HEK293 (cell line): ENCODE data around the gene TNNC1.

Experiments used
- GLIS1 ChIP-seq: fragments of 450-650 bp; formaldehyde crosslinking; IDR thresholded peaks from 2 replicates; pipeline ENCODE4 v1.5.1; 2016; ENCODE audit warnings: missing biosample characterization, missing genetic modification characterization
- GLIS2 ChIP-seq: fragments of 450-650 bp; formaldehyde crosslinking; IDR thresholded peaks from 2 replicates; pipeline ENCODE4 v1.5.1; 2016; ENCODE audit warnings: missing biosample characterization, missing genetic modification characterization
- SCRT1 ChIP-seq: fragments of 450-650 bp; formaldehyde crosslinking; IDR thresholded peaks from 2 replicates; pipeline ENCODE4 v1.5.1; 2016; ENCODE audit warnings: missing biosample characterization, missing genetic modification characterization, borderline replicate concordance
- ZBTB1 ChIP-seq: fragments of 450-650 bp; formaldehyde crosslinking; IDR thresholded peaks from 2 replicates; pipeline ENCODE4 v1.5.1; 2016; ENCODE audit warnings: missing biosample characterization, missing genetic modification characterization
- ZBTB17 ChIP-seq: fragments of 450-650 bp; formaldehyde crosslinking; IDR thresholded peaks from 2 replicates; pipeline ENCODE4 v1.5.1; 2016; ENCODE audit warnings: missing biosample characterization, missing genetic modification characterization
- ZBTB48 ChIP-seq: fragments of 450-650 bp; formaldehyde crosslinking; IDR thresholded peaks from 2 replicates; pipeline ENCODE4 v1.5.1; 2016; ENCODE audit warnings: missing biosample characterization, missing genetic modification characterization
- ZBTB49 ChIP-seq: fragments of 450-650 bp; formaldehyde crosslinking; IDR thresholded peaks from 2 replicates; pipeline ENCODE4 v1.5.1; 2016; ENCODE audit warnings: missing biosample characterization, missing genetic modification characterization, low read depth
- ZIC2 ChIP-seq: fragments of 450-650 bp; formaldehyde crosslinking; IDR thresholded peaks from 2 replicates; pipeline ENCODE4 v1.5.1; 2016; ENCODE audit warnings: missing biosample characterization, missing genetic modification characterization
- ZNF157 ChIP-seq: fragments of 450-650 bp; formaldehyde crosslinking; IDR thresholded peaks from 2 replicates; pipeline ENCODE4 v1.5.1; 2016; ENCODE audit warnings: missing biosample characterization, missing genetic modification characterization
- ZNF423 ChIP-seq: fragments of 450-650 bp; formaldehyde crosslinking; IDR thresholded peaks from 2 replicates; pipeline ENCODE4 v1.5.1; 2016; ENCODE audit warnings: missing biosample characterization, missing genetic modification characterization
- ZNF654 ChIP-seq: fragments of 450-650 bp; formaldehyde crosslinking; IDR thresholded peaks from 2 replicates; pipeline ENCODE4 v1.5.1; 2016; ENCODE audit warnings: low read depth, missing biosample characterization, missing genetic modification characterization
- ZNF660 ChIP-seq: fragments of 450-650 bp; IDR thresholded peaks from 2 replicates; pipeline ENCODE4 v1.5.1; 2018; ENCODE audit warnings: missing biosample characterization, mild to moderate bottlenecking, missing genetic modification characterization
- ZNF701 ChIP-seq: fragments of 450-650 bp; formaldehyde crosslinking; IDR thresholded peaks from 2 replicates; pipeline ENCODE4 v1.5.1; 2016; ENCODE audit warnings: missing biosample characterization, missing genetic modification characterization
- TF ChIP-seq, protein P1 (sequence below): fragments of 450-650 bp; formaldehyde crosslinking; IDR thresholded peaks from 2 replicates; pipeline ENCODE4 v1.5.1; 2016; ENCODE audit warnings: missing biosample characterization, missing genetic modification characterization
- TF ChIP-seq, protein P2 (sequence below): fragments of 450-650 bp; formaldehyde crosslinking; IDR thresholded peaks from 2 replicates; pipeline ENCODE4 v1.5.1; 2016; ENCODE audit warnings: missing biosample characterization, missing genetic modification characterization
- TF ChIP-seq, protein P3 (sequence below): fragments of 450-650 bp; formaldehyde crosslinking; IDR thresholded peaks from 2 replicates; pipeline ENCODE4 v1.5.1; 2016; ENCODE audit warnings: missing biosample characterization, missing genetic modification characterization, low read depth
- TF ChIP-seq, protein P4 (sequence below): fragments of 450-650 bp; formaldehyde crosslinking; IDR thresholded peaks from 2 replicates; pipeline ENCODE4 v1.5.1; 2016; ENCODE audit warnings: missing biosample characterization, missing genetic modification characterization

Gene TNNC1

DNA sequence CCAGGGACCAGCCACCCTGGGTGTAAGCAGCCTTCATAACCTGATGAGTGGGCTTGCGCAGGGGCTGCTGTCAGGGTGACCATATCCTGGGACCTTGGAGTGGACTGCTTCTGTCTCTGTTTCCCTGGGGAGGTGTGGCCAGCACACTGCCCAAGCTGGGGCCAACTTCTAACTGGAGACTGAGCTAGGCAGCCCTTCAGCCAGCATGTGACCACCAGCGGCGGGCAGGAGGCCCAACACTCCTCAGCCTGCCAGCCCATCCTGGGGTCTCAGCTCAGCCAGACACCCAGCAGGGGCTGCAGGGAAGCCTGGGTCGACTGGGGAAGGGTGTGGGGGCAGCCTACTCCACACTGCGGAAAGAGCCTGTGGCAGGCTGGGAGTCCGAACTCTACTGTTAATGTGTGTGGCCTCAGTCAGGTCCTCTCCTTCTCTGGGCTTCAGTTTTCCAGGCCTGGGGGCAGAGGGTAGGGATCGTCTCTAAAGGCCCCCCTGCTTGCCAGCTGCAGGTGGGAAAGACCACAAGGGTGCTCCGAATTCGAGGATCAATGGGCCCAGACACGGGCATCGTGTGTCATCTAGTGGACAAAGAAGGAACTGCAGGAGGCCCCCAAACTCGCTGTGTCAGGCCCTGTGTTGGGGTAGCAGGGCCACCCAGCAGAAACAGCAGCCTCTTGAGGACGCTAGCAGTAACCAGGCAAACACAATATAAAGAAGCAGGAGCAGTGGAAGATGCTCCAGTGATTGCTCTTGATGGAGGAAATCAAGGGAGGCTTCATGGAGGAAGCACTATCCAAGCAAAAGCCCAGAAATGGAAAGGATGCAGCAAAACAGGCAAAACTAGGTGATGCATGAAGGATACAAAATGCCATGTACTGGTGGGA, 7.0 kb downstream of the TNNC1 start (continued):
- TF ChIP-seq, protein P1, sequence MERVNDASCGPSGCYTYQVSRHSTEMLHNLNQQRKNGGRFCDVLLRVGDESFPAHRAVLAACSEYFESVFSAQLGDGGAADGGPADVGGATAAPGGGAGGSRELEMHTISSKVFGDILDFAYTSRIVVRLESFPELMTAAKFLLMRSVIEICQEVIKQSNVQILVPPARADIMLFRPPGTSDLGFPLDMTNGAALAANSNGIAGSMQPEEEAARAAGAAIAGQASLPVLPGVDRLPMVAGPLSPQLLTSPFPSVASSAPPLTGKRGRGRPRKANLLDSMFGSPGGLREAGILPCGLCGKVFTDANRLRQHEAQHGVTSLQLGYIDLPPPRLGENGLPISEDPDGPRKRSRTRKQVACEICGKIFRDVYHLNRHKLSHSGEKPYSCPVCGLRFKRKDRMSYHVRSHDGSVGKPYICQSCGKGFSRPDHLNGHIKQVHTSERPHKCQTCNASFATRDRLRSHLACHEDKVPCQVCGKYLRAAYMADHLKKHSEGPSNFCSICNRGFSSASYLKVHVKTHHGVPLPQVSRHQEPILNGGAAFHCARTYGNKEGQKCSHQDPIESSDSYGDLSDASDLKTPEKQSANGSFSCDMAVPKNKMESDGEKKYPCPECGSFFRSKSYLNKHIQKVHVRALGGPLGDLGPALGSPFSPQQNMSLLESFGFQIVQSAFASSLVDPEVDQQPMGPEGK (tag by site-specific recombination) = peak; percentile 44; the same call in 1 of the 2 replicates
- TF ChIP-seq GLIS2 (tag by site-specific recombination) = peak; percentile 78
- TF ChIP-seq ZNF654 (tag by site-specific recombination) = peak; percentile 91
- 0 out of 2 replicates have a peak, but pooled peaks have one; percentile 24 for TF ChIP-seq ZNF423 (tag by site-specific recombination)
- TF ChIP-seq, protein P2, sequence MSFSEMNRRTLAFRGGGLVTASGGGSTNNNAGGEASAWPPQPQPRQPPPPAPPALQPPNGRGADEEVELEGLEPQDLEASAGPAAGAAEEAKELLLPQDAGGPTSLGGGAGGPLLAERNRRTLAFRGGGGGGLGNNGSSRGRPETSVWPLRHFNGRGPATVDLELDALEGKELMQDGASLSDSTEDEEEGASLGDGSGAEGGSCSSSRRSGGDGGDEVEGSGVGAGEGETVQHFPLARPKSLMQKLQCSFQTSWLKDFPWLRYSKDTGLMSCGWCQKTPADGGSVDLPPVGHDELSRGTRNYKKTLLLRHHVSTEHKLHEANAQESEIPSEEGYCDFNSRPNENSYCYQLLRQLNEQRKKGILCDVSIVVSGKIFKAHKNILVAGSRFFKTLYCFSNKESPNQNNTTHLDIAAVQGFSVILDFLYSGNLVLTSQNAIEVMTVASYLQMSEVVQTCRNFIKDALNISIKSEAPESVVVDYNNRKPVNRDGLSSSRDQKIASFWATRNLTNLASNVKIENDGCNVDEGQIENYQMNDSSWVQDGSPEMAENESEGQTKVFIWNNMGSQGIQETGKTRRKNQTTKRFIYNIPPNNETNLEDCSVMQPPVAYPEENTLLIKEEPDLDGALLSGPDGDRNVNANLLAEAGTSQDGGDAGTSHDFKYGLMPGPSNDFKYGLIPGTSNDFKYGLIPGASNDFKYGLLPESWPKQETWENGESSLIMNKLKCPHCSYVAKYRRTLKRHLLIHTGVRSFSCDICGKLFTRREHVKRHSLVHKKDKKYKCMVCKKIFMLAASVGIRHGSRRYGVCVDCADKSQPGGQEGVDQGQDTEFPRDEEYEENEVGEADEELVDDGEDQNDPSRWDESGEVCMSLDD (tag by site-specific recombination) = 0 out of 2 replicates have a peak, but pooled peaks have one; percentile 44
- no peak for TF ChIP-seq SCRT1
- TF ChIP-seq ZNF157 (tag by site-specific recombination) = no peak
- no peak for TF ChIP-seq ZBTB1 (tag by site-specific recombination)
- no peak; the same call in 1 of the 2 replicates for TF ChIP-seq ZNF660 (tag by site-specific recombination)
- no peak for TF ChIP-seq ZBTB49 (tag by site-specific recombination)
- TF ChIP-seq ZIC2 = peak; percentile 44
- TF ChIP-seq, protein P3, sequence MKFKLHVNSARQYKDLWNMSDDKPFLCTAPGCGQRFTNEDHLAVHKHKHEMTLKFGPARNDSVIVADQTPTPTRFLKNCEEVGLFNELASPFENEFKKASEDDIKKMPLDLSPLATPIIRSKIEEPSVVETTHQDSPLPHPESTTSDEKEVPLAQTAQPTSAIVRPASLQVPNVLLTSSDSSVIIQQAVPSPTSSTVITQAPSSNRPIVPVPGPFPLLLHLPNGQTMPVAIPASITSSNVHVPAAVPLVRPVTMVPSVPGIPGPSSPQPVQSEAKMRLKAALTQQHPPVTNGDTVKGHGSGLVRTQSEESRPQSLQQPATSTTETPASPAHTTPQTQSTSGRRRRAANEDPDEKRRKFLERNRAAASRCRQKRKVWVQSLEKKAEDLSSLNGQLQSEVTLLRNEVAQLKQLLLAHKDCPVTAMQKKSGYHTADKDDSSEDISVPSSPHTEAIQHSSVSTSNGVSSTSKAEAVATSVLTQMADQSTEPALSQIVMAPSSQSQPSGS (tag by site-specific recombination) = no peak
- TF ChIP-seq ZBTB48 (tag by site-specific recombination) = peak; percentile 83
- TF ChIP-seq ZBTB17 = peak; percentile 74
- TF ChIP-seq ZNF701 (tag by site-specific recombination) = no peak
- TF ChIP-seq GLIS1 = peak; percentile 71
- TF ChIP-seq, protein P4, sequence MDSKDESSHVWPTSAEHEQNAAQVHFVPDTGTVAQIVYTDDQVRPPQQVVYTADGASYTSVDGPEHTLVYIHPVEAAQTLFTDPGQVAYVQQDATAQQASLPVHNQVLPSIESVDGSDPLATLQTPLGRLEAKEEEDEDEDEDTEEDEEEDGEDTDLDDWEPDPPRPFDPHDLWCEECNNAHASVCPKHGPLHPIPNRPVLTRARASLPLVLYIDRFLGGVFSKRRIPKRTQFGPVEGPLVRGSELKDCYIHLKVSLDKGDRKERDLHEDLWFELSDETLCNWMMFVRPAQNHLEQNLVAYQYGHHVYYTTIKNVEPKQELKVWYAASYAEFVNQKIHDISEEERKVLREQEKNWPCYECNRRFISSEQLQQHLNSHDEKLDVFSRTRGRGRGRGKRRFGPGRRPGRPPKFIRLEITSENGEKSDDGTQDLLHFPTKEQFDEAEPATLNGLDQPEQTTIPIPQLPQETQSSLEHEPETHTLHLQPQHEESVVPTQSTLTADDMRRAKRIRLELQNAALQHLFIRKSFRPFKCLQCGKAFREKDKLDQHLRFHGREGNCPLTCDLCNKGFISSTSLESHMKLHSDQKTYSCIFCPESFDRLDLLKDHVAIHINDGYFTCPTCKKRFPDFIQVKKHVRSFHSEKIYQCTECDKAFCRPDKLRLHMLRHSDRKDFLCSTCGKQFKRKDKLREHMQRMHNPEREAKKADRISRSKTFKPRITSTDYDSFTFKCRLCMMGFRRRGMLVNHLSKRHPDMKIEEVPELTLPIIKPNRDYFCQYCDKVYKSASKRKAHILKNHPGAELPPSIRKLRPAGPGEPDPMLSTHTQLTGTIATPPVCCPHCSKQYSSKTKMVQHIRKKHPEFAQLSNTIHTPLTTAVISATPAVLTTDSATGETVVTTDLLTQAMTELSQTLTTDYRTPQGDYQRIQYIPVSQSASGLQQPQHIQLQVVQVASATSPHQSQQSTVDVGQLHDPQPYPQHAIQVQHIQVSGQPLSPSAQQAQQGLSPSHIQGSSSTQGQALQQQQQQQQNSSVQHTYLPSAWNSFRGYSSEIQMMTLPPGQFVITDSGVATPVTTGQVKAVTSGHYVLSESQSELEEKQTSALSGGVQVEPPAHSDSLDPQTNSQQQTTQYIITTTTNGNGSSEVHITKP (tag by site-specific recombination) = peak; percentile 91
